D721Med (cell line): ENCODE measurements around the gene CALHM5.

Experiments used
- DNase-seq: peaks from one replicate; pipeline ENCODE4 v3.0.0; 2011; ENCODE audit warnings: low spot score; ENCODE audit not compliant: insufficient read length
- FAIRE-seq: peaks from 2 replicates; lab custom pipeline; 2011; peaks lifted over from hg19 to GRCh38; lab: Jason Lieb, UNC
- TF ChIP-seq, protein P1 (sequence below): IDR thresholded peaks from 2 replicates; pipeline ENCODE4 v1.5.1; 2012; ENCODE audit warnings: mild to moderate bottlenecking, control low read depth; ENCODE audit not compliant: insufficient read depth; ENCODE audit errors: missing control alignments

Gene CALHM5

DNA sequence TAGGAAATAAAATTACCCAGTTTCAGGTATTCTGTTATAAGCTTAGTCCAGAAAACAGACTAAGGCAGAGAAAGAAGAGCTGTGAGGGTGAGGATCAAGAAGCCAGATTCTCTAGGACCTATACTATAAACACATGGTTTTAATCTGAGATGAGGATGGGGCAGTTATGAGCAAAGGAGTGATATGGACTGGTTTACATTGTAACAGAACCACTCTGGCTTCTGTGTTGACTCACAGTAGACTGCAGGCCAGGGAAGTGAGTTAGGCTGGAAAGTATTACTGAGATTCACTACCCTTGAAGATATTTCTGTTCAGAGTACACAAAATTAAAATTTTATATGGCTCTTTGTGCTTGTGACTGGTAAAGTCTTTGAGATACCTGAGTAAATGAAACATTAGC is 56.7 kb downstream of the CALHM5 start:
- FAIRE-seq (no peak), DNase-seq (no peak)
- TF ChIP-seq, protein P1, sequence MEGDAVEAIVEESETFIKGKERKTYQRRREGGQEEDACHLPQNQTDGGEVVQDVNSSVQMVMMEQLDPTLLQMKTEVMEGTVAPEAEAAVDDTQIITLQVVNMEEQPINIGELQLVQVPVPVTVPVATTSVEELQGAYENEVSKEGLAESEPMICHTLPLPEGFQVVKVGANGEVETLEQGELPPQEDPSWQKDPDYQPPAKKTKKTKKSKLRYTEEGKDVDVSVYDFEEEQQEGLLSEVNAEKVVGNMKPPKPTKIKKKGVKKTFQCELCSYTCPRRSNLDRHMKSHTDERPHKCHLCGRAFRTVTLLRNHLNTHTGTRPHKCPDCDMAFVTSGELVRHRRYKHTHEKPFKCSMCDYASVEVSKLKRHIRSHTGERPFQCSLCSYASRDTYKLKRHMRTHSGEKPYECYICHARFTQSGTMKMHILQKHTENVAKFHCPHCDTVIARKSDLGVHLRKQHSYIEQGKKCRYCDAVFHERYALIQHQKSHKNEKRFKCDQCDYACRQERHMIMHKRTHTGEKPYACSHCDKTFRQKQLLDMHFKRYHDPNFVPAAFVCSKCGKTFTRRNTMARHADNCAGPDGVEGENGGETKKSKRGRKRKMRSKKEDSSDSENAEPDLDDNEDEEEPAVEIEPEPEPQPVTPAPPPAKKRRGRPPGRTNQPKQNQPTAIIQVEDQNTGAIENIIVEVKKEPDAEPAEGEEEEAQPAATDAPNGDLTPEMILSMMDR: no peak

DNA sequence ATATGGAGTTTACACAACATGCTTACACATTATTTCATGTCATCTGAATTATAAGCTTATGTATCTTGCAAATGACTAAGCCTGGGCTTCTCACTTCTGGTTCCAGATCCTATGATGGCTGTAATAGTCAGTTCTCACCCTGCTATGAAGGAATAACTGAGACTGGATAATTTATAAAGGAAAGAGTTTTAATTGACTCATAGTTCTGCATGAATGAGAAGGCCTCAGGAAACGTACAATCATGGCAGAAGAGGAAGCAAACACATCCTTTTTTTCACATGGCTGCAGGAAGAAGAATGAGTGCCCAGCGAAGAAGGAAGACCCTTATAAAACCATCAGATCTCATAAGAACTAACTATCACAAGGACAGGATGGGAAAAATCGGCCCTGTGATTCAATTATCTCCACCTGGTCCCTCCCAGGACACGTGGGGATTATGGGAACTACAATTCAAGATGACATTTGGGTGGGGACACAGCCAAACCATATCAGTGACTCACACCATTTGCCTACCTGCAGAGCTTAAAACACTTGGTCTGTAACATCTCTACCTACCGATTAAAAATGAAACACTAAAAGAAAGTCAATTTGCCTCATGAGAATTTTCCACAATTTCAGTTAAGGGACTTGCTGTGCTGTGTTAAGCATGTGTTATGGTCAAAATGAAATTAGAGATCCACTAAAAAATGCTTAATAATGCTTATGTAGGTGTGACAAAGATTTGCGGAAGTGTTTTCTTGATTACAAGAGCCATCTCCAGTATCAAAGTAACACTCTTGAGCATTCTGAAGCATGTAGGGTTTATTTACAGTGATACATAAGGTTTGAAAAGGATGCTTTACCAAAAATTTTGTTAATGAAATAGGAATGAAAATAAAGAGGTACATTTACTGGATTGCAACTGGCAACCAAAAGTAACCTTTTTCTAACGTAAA is 57.6 kb downstream of the CALHM5 start:
- TF ChIP-seq, protein P1: no peak
- no peak for DNase-seq
- FAIRE-seq: no peak

DNA sequence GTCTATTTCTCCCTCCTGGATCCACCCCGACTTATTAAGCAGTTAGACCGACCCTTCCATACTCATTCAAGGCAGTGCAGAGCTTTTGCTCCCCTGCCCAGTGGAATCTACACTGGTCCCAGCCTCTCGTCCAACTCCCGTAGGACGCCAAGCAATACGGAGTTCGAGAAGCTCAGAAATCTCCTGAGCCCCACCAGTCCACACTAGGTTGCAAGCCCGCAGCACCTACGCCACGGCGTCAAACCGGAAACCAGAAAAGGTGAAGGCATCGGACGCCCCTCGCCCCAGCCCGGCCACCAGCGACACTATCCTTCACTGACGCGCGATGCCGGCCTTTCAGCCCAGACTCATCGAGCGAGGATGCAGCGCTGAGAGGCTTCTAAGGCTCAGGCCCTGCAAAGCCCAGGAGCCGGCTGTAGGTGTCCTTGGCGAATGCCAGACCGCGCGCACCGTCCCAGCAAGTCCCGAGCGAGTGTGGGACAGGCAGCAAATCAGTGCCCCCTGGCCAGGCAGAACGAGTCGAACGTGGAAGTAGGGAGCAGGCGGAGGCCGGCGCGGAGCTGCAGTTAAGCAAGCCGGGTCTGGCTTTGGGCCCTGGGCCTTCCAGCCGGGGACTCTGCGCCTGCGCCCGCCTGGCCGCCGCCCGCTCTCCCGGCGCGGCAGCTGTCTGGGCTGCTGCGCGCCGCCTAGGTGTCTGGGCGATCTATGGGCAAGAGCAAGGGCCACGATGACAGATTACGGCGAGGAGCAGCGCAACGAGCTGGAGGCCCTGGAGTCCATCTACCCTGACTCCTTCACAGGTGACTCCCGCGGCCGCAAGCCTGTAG is 59.6 kb downstream of the CALHM5 start, which contains the start of gene RWDD1:
Gene RWDD1, plus strand, starts transcription at position 649 of the 827 bp plus-strand sequence. Its CDS starts 79 bp downstream, at position 728.
- FAIRE-seq (no peak), DNase-seq (peak; percentile 71)
- TF ChIP-seq, protein P1: no peak

DNA sequence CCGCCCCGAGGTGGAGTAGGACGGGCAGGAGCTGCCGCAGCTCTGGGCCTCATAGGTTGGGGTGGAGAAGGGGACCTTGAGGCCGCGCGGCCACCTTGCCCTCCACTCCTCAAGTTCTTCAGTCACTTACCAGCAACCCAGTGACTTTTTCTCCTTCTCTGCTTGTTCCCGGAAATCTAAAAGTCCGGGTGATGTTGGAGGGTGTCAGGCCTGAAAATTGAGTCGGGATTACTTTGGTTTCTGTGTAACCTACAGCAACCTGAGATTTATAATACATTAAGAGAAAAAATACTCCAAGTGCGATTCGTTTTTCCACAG is 60.2 kb downstream of the CALHM5 start:
- DNase-seq (no peak), FAIRE-seq (no peak)
- TF ChIP-seq, protein P1: no peak

DNA sequence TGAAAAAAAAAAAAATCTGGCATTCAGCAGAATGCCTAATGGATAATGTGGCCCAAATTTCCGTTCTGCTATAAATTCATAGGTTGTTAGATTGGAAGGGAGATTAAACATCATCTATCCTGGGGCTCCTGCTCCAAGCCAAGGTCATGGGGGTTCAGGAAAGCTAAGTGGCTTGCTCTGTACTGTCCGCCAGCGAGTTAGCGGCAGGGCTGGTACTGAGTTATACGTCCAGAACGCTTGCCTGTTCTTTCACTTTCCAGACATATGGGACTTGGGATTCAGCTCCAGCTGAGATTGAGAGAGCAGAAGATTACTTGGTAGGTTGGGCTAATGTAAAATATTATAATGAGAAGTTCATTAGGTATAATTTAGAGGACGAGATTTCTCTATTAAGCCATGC is 60.7 kb downstream of the CALHM5 start:
- DNase-seq (no peak), FAIRE-seq (no peak)
- TF ChIP-seq, protein P1: no peak
